GM18861 (cell line): Measurements from ENCODE around the gene DPP10.

ENCODE experiments used
- ATAC-seq: cut with Tn5 transposase; IDR thresholded peaks from one replicate; pipeline ENCODE4 v1.9.1; 2021; ENCODE audit not compliant: unreplicated experiment

Gene DPP10

GRCh38 chr2:115533081-115533480, 1090.6 kb downstream of the DPP10 start:
- no peak for ATAC-seq

DNA sequence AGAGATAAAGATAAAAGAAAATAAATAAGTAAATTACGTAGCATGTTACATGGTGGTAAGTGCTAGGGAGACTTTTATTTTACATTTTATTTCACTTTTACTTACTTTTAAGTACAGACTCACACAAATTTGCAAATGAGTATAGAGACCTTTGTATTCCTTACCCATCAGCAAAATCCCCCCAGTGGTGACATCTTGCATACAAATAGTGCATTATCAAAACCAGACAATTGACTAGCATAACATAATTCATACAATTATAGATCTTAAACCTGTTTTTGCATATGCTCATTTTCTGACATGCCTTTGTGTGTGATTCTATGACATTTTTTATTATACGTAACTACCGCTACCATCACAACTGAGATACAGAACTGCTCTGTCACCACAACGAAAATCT, 1099.4 kb downstream of the DPP10 start:
- no peak for ATAC-seq

DNA sequence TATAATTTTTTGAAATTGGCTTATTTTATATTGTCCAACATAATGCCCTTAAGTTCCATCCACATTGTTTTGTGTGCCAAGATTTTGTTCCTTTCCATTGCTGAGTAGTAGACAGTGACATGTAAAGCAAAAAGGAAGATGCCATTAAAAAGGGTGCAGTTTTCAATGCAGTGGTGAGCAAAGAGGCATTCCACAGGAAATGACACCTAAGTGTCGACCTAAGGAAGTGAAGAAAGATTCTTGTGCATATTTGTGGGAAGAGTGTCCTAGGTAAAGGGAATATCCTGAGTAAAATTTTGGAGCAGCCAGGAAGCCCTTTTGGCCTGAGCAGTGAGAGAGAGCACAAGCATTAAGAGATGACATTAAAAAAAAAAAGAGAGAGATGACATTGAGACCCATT, 1099.9 kb downstream of the DPP10 start:
- ATAC-seq: no peak

- ATAC-seq: no peak
Observed at GRCh38 chr2:115543024-115543423, 1100.6 kb downstream of the DPP10 start.

GRCh38 chr2:115543461-115543860, 1101.0 kb downstream of the DPP10 start:
- ATAC-seq: no peak

DNA sequence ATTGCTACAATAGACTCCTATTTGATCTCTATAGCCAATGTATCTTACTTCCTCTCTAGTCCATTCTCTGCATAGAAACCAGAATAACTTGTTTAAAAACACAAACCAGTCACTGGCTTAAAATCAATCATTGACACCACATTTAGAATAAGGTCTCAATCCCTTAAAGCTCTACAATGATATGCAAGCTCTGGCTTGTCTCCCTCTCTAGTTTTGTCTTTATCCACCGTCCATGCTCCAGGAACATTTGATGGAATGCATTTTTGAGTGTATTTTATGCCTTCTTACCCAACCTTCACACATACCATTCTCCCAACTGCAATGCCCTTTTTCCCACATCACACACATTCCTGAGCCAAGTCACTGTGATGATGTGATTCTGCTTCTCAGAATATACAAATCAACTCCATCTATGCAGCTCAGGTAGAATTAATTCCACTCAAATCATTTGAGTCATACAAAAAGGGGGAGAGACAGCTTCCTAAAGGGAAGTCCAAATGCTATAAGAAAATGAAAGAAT, 1107.2 kb downstream of the DPP10 start:
- ATAC-seq: no peak

DNA sequence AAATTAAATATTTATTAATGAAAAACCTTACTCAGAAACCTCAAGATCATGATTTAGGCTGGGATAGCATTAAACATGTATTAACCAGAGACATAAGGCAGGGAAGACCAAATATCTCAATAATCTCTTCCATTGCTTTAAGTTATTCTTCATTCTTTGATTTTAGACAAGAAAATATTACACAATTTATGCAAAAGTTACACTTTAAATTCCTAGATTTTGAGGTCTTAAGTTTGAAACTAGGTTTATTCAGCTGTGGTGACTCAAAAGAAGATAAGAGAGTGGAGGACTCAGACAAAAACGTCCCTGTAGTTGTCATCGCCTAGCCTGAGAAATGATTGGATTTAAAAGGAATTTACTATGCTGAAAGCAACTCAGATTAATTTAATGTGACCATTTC, 1110.3 kb downstream of the DPP10 start:
- no peak for ATAC-seq

- no peak for ATAC-seq
Observed at GRCh38 chr2:115554153-115554552, 1111.7 kb downstream of the DPP10 start.

GRCh38 chr2:115558725-115559124, 1116.3 kb downstream of the DPP10 start:
- ATAC-seq: no peak

- ATAC-seq: no peak
Observed at GRCh38 chr2:115560666-115561065, 1118.2 kb downstream of the DPP10 start.

DNA sequence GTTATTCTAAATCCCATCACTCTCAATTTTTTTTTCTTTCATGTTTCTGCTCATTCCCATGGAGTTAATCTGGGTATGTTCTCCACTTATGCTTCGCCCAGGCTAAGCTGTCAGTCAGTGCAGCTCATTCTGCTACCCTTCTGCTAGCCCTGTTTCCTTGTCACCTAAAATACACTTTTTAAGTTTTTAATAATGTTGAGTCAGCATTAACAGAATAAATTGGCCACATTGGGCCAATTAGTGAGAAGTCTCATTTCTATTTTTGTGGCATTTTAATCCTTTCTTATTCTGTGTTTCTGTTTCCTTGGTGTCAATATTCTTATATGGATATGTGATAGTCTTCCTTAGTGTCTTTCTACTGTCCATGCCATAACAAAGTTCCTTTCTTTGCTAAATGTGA, 1126.2 kb downstream of the DPP10 start:
- no peak for ATAC-seq

- no peak for ATAC-seq
Observed at GRCh38 chr2:115569547-115569946, 1127.1 kb downstream of the DPP10 start.

DNA sequence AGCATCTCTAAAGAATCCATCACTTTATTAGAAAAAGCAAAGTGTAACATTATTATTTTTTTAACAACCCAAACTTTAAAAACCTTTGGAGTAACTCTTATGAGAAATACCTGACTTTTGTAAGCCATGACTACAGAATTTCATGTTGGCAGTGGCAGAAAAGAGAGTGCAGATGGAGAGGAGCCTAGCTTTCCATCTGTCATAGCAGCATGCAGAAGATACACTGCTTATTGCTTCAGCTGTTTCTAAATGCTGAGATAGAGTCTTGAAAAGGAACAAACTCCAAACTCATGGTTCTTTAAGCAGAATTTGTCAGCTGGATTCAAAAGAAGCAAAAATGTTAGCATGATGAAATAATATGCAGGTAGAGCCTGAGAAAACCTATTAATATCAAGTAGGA, 1130.3 kb downstream of the DPP10 start:
- ATAC-seq: no peak

- no peak for ATAC-seq
Observed at GRCh38 chr2:115573756-115574155, 1131.3 kb downstream of the DPP10 start.

DNA sequence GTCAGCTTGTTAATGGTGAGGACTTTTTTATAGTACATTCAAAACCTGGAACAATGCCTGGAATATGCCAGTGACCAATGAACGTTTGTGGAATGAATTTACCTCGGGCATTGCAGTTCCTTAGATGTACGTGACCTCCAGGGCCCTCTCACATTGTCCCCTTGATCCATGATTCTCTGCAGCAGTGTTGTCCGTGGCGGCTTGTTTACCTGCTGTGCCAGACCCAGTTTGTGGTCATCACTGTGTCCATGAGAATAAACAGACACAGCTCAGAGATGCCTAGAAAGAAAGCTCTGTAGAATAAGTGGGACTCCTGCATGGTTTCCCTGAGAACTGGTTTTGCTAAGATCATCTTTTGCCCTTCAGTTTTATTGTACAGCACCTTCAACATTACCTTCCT, 1132.2 kb downstream of the DPP10 start:
- ATAC-seq: no peak

DNA sequence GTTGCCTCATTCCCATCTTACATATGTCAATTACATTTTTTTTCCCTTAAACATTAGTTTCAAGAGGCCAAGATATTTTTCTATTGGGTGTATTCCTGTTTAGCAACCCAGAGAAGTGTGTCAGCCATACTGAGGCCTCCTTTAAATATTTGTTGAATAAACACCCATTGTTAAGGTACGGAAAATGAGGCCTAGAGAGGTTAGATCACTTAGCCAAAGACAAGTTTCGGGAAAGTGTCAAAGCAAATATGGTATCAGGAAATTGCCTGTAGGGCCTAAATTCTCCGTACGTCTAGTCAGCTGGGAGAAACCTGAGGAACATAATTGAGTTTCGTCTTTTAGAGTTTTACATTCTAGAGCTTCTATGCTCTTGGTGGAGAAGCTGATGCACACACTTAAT, 1138.3 kb downstream of the DPP10 start:
- no peak for ATAC-seq

DNA sequence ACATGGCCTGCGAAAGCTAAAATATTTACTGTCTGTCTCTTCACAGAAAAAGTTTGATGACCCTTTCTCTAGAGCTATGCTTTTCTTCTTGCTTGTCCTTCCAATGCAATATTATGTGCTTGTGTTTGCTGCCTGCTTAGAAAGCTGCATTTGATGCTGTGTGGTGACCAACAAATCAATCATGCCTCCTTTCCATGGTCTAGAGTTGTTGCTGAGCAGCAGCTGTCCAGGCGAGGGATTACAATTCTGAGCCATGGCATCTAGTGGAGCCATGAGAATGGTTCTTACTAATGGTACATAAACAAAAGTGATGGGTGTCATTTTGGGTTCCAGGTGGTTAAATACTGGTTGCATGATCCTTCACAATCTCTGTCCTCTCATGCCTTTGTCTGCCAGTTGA, 1142.1 kb downstream of the DPP10 start:
- ATAC-seq: no peak

DNA sequence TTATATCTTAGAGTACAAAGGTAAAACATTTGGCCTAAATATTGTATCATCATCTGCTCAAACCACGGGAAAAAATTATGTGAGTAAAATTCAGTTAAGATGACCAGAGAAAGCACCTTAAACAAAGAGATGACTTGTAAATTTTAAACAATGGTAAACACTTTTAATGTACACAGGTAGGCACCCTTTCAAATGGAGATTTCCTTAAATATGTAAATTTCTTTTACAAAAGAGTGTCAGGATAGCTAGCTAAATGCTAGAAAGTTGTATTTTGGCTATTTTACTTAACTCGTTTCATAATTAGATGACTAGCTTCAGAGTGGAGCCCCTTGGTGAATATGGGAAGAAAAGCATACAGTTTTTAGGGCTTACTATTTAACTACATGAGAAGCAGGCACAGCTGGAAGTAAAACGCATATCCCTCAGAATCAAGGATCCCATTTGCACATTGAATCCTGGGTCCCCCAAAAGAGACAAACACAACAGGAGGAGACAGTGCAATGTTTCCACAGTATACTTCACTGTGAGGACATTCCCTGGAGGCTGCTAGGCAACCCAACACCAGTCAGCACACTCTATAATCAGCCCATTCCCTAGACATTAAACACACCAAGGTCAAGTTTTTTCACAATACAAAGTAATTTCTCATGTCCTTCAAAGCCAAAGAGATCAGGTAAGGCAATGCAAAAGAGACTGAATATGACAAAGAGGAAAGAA, 1154.4 kb downstream of the DPP10 start:
- no peak for ATAC-seq

GRCh38 chr2:115603285-115603684, 1160.8 kb downstream of the DPP10 start:
- ATAC-seq: no peak

DNA sequence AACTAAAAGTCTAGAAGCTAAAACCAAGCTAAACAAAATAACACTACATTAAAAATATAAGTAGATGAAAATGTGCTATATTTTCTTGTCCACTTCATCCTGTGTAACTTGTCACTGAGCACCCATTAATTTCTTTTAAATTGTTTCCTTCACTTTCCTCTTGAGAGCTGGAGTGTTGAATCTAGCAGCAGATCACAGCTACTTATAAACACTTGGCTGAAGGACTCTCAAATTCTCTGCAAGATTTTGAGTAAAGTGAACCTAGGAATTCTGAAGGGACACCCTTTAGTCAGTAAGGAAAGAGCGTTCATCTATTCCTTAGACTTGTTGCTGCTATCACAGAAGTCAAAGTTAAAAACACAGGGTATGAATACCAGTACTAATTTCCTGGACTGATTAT, 1163.9 kb downstream of the DPP10 start:
- ATAC-seq: no peak

DNA sequence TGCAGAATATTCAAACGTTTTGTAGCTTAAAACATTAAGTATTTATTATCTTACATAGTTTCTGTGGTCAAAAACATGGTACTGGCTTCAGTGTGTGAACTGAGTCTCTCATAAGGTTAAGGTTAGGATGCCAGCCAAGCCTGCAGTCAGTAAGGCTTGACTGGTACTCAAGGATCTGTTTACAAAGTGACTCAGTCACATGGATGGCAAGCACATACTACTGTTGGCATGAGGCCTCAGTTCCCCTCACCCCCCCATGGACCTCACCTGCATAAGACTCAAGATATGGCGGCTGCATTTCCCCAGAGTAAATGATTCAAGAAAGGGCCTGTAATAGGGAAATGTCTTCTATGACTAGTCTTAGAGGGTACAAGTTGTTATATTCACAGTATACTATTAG, 1167.5 kb downstream of the DPP10 start:
- ATAC-seq: no peak

DNA sequence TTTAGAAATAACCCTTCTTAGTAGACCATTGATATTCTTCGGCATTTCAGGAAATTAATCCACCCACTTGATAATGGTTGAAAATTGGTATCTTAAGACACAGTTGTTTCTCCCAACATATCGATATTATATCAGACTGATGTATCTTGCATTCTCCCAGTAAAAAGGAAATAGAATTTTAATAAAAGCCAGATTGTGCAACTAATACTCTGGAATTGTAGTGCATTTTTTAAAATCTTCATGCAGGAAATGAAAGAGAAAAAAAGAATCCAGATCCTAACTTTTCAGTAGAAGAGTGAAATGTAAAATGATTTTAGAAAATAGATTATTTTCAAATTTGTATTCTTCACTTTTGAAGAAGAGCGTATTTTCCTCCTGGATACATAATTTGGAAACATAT, 1168.4 kb downstream of the DPP10 start:
- ATAC-seq: no peak

DNA sequence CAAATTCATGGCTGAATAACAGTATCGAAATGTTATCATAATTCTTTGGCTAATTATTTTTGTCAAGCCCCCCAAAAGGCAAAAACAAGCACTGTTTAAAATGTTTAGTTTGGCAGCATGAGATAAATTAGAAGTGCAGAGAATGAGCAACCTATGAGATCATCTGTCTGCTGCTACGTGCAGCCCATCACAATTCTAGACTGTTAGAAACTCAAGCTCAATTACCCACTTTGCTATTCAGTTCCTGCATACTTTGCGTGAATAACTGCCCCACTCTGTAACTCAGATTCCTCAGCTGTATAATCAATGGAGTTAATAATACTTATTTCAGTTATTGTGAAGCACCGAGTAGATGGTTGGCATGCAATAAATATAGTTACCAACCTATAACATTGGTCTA, 1181.9 kb downstream of the DPP10 start:
- ATAC-seq: no peak
